ENCODE results near the gene PRDM7. TPM values are rescaled to one million over a fixed set of nuclear protein-coding genes. Genes with fewer than 3 reads are reported as not detected.

Gene PRDM7
- total RNA-seq, 1 experiment from 2014 or later = not detected

DNA sequence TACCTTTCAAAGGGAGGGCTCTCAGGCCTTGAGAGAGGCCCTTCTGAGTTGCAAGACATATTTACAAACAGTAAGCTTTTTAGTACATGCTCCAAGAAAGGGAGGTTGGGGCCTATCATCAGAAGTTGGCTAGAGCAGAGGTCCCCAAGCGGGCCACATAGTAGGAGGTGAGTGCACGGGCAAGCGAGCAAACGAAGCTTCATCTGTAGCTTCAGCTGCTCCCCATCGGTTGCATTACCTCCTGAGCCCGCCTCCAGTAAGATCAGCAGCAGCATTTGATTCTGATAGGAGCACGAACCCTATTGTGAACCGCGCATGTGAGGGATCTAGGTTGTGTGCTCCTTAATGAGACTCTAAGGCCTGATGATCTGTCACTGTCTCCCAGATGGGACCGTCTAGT is 26.2 kb downstream of the PRDM7 start:
- Histone ChIP-seq H4K91ac (ENCODE audit: insufficient read length, low read depth, low read length) (no peak overlapping the region), H3K4me1 (ENCODE audit: insufficient read depth, low read length) (no peaks in the 10 kb centered on the region), H3K79me2 (ENCODE audit: insufficient read depth, low read length) (no peaks in the 10 kb centered on the region), H2BK15ac (ENCODE audit: low read depth, low read length) (no peak overlapping the region), H2BK20ac (ENCODE audit: low read depth, low read length, poor library complexity, severe bottlenecking) (no peak overlapping the region), H2AFZ (ENCODE audit: low read length) (no peak overlapping the region), H3K9ac (ENCODE audit: extremely low read depth, insufficient read length, low read length) (no peak overlapping the region), H3K56ac (ENCODE audit: insufficient read length, low read depth, low read length) (no peak overlapping the region), H3K27me3 (ENCODE audit: insufficient read depth, low read length) (no peaks in the 10 kb centered on the region; the same call in 1 of the 2 replicates), H3K9me3 (ENCODE audit: control insufficient read depth, low read depth, low read length) (peaks cover 25% of the 10 kb centered on the region), H3K79me1 (ENCODE audit: insufficient read depth, low read depth, low read length, poor library complexity, severe bottlenecking) (no peaks in the 10 kb centered on the region), H2BK12ac (ENCODE audit: insufficient read length, low read depth, low read length) (no peak overlapping the region), H2BK5ac (ENCODE audit: insufficient read length, low read length) (no peak overlapping the region), H3T11ph (ENCODE audit: low read length) (no peak overlapping the region), H4K20me1 (ENCODE audit: control insufficient read depth, insufficient read depth, insufficient read length) (no peaks in the 10 kb centered on the region), H3K4me2 (ENCODE audit: insufficient read depth, insufficient read length, low read length) (no peak overlapping the region), H2AK5ac (ENCODE audit: insufficient read length, low read length) (no peak overlapping the region), H3K18ac (ENCODE audit: insufficient read length, low read depth, low read length) (no peak overlapping the region), H3K23me2 (ENCODE audit: insufficient read length, low read depth, low read length, poor library complexity, severe bottlenecking) (peaks cover 8% of the 10 kb centered on the region), H3K23ac (ENCODE audit: insufficient read length, low read depth, low read length) (no peak overlapping the region), H4K5ac (ENCODE audit: insufficient read length, low read depth, low read length) (no peak overlapping the region), H3K14ac (ENCODE audit: insufficient read depth, low read length) (no peak overlapping the region), H3K27ac (ENCODE audit: insufficient read length, low read depth, low read length) (no peak overlapping the region), H4K8ac (replicated peaks; ENCODE audit: insufficient read length, low read depth, low read length) (no peak overlapping the region), H2BK120ac (ENCODE audit: low read depth, low read length, poor library complexity, severe bottlenecking) (no peak overlapping the region), H3K4ac (ENCODE audit: low read depth, low read length) (no peak overlapping the region)
- no CpG with 5 or more reads among the region's 10 CpGs for WGBS (ENCODE audit: extremely low coverage, insufficient read length, low lambda C conversion rate)
- peaks cover 32 to 36% of the 10 kb centered on the region in 2 experiments for H3K9me3 Mint-ChIP-seq
- no peak overlapping the region for H3K4me3 Mint-ChIP-seq
- no peak overlapping the region for H3K27ac Mint-ChIP-seq
- H3K4me1 Mint-ChIP-seq = peaks cover 8% of the 10 kb centered on the region in 2 experiments
- peaks cover 28% of the 10 kb centered on the region for H3K27me3 Mint-ChIP-seq (ENCODE audit: low read depth)
- DNase-seq = no peak
- TF ChIP-seq, protein P1, sequence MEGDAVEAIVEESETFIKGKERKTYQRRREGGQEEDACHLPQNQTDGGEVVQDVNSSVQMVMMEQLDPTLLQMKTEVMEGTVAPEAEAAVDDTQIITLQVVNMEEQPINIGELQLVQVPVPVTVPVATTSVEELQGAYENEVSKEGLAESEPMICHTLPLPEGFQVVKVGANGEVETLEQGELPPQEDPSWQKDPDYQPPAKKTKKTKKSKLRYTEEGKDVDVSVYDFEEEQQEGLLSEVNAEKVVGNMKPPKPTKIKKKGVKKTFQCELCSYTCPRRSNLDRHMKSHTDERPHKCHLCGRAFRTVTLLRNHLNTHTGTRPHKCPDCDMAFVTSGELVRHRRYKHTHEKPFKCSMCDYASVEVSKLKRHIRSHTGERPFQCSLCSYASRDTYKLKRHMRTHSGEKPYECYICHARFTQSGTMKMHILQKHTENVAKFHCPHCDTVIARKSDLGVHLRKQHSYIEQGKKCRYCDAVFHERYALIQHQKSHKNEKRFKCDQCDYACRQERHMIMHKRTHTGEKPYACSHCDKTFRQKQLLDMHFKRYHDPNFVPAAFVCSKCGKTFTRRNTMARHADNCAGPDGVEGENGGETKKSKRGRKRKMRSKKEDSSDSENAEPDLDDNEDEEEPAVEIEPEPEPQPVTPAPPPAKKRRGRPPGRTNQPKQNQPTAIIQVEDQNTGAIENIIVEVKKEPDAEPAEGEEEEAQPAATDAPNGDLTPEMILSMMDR (conservative IDR thresholded peaks at IDR 0.05) = no peak
- H3K36me3 Mint-ChIP-seq (ENCODE audit: insufficient read depth in 1 of 3, low read depth in 3 of 3) = peaks cover 7 to 20% (median 13%) of the 10 kb centered on the region in 3 experiments

Data from H9 (cell line).